Fibroblast of lung (primary cell): Measurements from ENCODE around the gene B3GLCT.

Experiments used
- EZH2 ChIP-seq: IDR thresholded peaks from 2 replicates; pipeline ENCODE4 v1.5.1; 2012; ENCODE audit warnings: low read length, control low read depth, mild to moderate bottlenecking; ENCODE audit errors: missing control alignments
- TF ChIP-seq, protein P1 (sequence below), 2 donors: IDR thresholded peaks in 1 of 2; conservative IDR thresholded peaks in 1 of 2; 1 replicate in 1 of 2; 2 replicates in 1 of 2; pipeline ENCODE4 v1.5.1; 2011 to 2012; ENCODE audit warnings: low read length in 2 of 2, control low read depth in 1 of 2, inconsistent platforms in 1 of 2, low read depth in 1 of 2, mild to moderate bottlenecking in 1 of 2

DNA sequence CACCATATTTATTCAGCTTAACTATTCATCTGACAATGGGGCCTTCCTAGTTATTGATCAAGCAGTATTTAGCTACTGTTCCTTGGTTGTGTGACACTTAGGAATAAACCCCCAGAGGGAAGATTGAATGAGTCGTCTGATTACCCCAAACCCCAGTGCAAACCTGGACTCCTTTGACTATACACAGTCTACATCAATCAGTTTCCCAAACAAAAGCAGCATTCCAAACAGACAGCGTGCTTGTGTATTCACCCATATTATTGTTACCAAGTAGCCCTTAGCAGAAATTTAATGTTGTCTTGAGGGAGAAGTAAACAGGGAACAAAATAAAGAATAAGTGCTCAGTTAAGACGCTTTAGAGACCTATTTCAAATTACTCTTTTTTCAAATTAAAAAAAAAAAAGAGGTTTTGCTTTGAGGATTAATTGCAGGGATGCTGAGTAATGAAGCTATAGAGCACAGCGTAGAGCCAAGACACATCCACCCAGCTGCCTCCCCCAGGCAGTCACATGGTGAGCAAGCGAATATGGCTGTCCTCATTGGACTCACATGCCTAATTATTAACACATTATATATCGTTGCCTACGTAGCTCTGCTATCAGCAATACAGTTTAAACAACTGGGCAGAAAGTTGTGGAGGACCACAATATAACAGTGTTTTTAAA is 14.7 kb upstream of the B3GLCT start:
- TF ChIP-seq, protein P1, sequence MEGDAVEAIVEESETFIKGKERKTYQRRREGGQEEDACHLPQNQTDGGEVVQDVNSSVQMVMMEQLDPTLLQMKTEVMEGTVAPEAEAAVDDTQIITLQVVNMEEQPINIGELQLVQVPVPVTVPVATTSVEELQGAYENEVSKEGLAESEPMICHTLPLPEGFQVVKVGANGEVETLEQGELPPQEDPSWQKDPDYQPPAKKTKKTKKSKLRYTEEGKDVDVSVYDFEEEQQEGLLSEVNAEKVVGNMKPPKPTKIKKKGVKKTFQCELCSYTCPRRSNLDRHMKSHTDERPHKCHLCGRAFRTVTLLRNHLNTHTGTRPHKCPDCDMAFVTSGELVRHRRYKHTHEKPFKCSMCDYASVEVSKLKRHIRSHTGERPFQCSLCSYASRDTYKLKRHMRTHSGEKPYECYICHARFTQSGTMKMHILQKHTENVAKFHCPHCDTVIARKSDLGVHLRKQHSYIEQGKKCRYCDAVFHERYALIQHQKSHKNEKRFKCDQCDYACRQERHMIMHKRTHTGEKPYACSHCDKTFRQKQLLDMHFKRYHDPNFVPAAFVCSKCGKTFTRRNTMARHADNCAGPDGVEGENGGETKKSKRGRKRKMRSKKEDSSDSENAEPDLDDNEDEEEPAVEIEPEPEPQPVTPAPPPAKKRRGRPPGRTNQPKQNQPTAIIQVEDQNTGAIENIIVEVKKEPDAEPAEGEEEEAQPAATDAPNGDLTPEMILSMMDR (conservative IDR thresholded peaks at IDR 0.05 in 1 of 2, IDR thresholded peaks at IDR 0.05 in 1 of 2; ENCODE audit: low read depth in 1 of 2, low read length in 2 of 2) = no peak
- no peak for TF ChIP-seq EZH2
